OCI-LY7 (cell line): ENCODE data around the gene GOLGA3.

Experiments used
- CTCF ChIP-seq: fragments of 200-600 bp; sonication (generic); conservative IDR thresholded peaks from 2 replicates; pipeline ENCODE4 v1.5.1; 2014; ENCODE audit warnings: mild to moderate bottlenecking, antibody characterized with exemption, low read length, moderate library complexity, mixed read lengths
- EZH2phosphoT487 ChIP-seq: fragments of 200-600 bp; sonication (generic); IDR thresholded peaks from 2 replicates; pipeline ENCODE4 v1.6.1; 2018; ENCODE audit warnings: low read depth, borderline replicate concordance, mild to moderate bottlenecking, mixed run types, antibody characterized with exemption, low read length, moderate library complexity, mixed read lengths

DNA sequence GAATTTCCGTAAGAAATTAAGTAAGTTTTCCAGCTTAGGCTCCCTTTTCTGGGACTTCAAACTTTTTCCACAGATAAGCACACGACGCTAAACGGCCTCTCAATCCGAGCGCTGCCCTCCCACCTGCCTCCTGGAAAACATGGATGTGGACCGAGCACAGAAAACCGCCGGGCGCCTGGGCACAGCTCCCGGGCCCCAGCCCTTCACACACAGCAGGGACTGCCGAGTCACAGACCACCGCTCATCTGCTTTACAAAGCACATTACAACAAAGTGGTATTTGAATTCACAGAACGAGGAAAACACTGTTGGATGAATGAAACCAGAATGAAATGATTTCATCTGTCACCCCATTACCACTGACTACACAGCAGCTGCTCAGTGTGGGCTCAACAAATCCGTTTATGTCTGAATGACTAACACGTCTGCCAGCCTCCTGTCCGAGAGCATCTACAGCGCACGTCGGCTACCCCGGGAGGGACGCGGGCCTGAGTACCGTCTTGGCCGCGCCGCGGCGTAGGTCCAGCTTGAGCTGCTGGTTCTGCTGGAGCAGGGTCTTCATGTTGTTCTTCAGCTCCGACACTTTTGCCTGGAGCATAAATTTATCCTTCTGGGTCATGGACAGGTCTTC, 53.9 kb downstream of the GOLGA3 start:
- TF ChIP-seq CTCF: no peak
- TF ChIP-seq EZH2phosphoT487: no peak
